Mucosa of stomach (tissue), 1 donor: ENCODE measurements around the gene SH3BP4.

Experiments
- H3K27me3 ChIP-seq: one replicate; pipeline ENCODE4 v1.7.0; 2013; ENCODE audit warnings: mild to moderate bottlenecking, low read length; ENCODE audit not compliant: control insufficient read depth, insufficient read depth
- H3K36me3 ChIP-seq: one replicate; pipeline ENCODE4 v1.7.0; 2013; ENCODE audit warnings: low read length; ENCODE audit not compliant: control insufficient read depth, insufficient read depth
- H3K4me1 ChIP-seq: one replicate; pipeline ENCODE4 v1.7.0; 2013; ENCODE audit warnings: mild to moderate bottlenecking, low read length; ENCODE audit not compliant: control insufficient read depth, insufficient read depth
- H3K4me3 ChIP-seq: one replicate; pipeline ENCODE4 v1.7.0; 2013; ENCODE audit warnings: low read length
- H3K9ac ChIP-seq: one replicate; pipeline ENCODE4 v1.7.0; 2013; ENCODE audit warnings: mild to moderate bottlenecking, low read length, moderate library complexity
- H3K9me3 ChIP-seq: one replicate; pipeline ENCODE4 v1.7.0; 2013; ENCODE audit warnings: mild to moderate bottlenecking, low read length, moderate library complexity; ENCODE audit not compliant: control insufficient read depth
- donor health status: Pancreatic carcinoma.

SH3BP4 gene

DNA sequence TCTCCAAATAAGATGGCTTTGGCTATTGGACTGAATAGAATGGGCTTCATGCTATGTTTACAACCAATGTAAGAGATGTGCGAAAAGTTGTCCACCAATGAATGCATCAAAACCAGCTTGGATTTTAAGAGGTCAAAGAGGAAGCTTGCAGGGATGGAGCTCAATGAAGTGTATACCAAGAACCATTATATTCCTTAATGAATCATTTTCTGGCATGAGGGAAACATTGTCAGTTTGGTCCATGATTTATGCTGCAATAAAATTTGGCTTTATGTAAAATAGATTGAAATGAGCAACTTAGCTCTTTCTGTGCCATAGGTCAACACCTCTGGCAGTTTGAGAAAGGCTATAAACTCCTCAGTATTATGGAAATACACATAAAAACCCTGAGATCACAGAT, 107.3 kb downstream of the SH3BP4 start:
- no peaks in the 10 kb centered on the region for H3K4me1 ChIP-seq
- no peaks in the 10 kb centered on the region for H3K27me3 ChIP-seq
- no peaks in the 10 kb centered on the region for H3K9me3 ChIP-seq
- H3K36me3 ChIP-seq: no peaks in the 10 kb centered on the region
- no peak overlapping the region for H3K9ac ChIP-seq
- H3K4me3 ChIP-seq: no peak overlapping the region

DNA sequence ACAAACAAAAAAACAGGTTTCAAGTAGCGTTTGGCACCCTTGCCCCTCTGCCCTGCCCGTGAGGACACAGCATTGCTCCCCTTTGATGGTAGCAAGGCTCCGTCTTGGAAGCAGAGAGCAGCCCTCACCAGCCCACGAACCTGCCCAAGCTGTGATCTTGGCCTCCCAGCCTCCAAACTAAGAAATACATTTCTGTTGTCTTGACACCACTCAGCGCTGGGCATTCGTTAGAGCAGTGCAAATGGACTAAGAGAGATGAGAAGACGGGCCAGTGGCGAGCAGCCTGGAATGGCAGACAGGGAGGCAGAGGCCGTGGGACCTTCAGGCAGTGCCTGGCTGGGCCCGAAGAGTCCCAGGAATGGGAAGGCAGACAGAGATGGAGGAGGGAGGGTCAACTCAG, 109.8 kb downstream of the SH3BP4 start:
- no peaks in the 10 kb centered on the region for H3K9me3 ChIP-seq
- H3K4me1 ChIP-seq: no peaks in the 10 kb centered on the region
- H3K9ac ChIP-seq: no peak overlapping the region
- H3K4me3 ChIP-seq: no peak overlapping the region
- no peaks in the 10 kb centered on the region for H3K27me3 ChIP-seq
- no peaks in the 10 kb centered on the region for H3K36me3 ChIP-seq

DNA sequence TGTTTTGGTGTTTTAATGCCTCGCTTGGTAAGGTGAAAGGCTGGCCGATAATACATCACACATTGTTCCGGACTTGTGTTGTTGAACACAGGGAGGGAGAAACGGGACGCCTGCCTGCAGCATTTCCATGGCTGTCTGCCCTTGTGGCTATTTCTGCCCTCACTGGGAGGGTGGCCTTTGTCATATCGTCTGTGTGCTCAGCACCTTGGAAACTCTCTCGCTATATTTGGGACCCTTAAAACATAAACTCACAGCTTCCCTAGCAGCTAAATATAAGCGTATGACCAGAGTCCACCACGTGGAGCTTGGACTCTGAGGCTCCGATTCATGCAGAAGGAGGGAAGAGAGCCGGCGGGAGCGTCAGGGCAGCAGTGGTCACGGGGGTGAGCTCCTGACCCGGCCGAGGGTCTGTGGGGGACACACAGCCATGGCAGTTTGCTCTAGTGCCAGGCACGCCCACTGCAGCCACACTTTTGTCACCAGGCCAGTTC, 111.7 kb downstream of the SH3BP4 start:
- Histone ChIP-seq H3K9me3 (no peaks in the 10 kb centered on the region), H3K4me1 (no peaks in the 10 kb centered on the region), H3K36me3 (no peaks in the 10 kb centered on the region), H3K4me3 (no peak overlapping the region), H3K9ac (no peak overlapping the region), H3K27me3 (no peaks in the 10 kb centered on the region)

DNA sequence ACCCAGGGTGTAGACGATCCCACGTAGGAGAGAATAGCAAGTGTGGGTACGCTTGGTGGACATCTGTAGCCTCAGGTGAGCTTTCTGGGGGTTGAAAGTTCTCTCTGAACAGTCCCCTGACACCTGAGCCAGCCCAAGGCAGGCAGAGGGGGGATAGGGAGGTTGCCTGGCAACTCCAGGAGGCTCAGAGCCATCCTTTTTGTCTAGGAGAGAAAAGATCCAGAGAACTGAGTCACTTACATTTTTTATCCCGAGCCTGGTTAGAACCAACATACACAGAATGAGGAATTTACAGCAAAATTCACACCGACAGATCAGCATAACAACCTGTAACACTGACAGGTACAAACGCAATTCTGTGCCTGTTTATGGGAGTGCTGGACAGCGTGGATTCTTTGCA, 113.2 kb downstream of the SH3BP4 start:
- H3K9ac ChIP-seq: no peak overlapping the region
- no peaks in the 10 kb centered on the region for H3K4me1 ChIP-seq
- H3K9me3 ChIP-seq: no peaks in the 10 kb centered on the region
- H3K4me3 ChIP-seq: no peak overlapping the region
- no peaks in the 10 kb centered on the region for H3K36me3 ChIP-seq
- H3K27me3 ChIP-seq: no peaks in the 10 kb centered on the region

DNA sequence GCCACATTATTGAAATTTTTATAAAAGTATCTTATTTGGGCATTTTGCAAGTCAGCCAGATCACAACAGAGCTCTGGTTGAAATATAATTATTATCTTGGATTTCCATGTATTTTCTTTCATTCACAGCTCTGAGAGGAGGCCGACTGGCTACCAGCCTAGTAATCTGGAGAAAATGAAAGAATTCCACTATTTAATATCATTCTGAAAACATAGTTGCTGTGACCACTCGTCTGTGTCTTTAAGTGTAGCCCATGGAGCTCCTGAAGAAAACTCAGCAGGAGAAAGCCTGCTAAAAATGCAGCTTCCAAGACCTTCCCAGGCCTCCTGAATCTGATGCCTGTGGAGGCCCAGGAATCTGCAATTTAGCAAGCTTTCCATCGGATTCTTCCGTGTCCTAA, 114.7 kb downstream of the SH3BP4 start:
- Histone ChIP-seq H3K27me3 (no peaks in the 10 kb centered on the region), H3K9me3 (no peaks in the 10 kb centered on the region), H3K9ac (no peak overlapping the region)

DNA sequence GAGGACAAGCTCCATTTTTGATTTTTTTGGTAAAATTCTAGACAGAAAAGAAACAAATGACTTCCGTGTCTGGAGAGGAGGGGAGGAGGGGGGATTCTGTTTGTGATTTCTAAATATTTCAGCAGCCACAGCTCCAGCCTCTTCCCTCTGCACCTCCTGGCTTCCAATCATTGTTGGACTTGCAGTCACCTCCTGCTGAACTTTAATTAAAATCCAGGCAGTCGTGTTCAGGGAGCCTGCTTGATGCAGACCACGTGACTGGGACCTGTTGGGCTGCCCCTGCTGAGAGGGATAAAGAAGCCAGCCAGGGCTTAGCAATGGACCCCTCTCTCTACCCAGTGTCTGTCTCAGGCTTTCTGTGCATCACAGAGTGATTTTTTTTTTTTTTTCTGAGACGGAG, 115.1 kb downstream of the SH3BP4 start:
- H3K9me3 ChIP-seq: no peaks in the 10 kb centered on the region

More for the DNA sequence above, 114.7 kb downstream of the SH3BP4 start:
- Histone ChIP-seq H3K4me1 (no peaks in the 10 kb centered on the region), H3K36me3 (no peaks in the 10 kb centered on the region), H3K4me3 (no peak overlapping the region)

DNA sequence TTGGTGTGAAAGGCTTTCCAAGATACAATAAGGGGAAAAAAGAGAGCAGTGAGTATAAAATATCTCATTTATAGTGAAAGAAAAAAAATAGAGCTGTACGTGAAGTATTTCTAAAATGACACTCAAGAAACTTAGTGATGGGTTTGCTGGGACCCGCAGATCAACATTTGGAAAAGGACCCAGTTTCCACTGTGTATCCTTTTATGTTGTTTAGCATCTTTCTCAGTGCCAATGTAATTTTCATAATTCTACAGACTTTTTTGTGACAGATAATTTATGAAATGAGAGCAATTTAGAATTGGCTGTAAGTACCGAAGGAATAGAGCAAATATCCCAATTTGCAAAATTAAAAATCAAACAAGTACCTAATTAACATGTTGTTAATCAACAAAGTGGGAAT, 116.9 kb downstream of the SH3BP4 start:
- H3K4me1 ChIP-seq: no peaks in the 10 kb centered on the region
- no peaks in the 10 kb centered on the region for H3K27me3 ChIP-seq
- H3K9ac ChIP-seq: no peak overlapping the region
- H3K9me3 ChIP-seq: no peaks in the 10 kb centered on the region
- no peak overlapping the region for H3K4me3 ChIP-seq
- H3K36me3 ChIP-seq: no peaks in the 10 kb centered on the region

More for the DNA sequence above, 115.1 kb downstream of the SH3BP4 start:
- H3K4me3 ChIP-seq: no peak overlapping the region
- H3K36me3 ChIP-seq: no peaks in the 10 kb centered on the region
- H3K4me1 ChIP-seq: no peaks in the 10 kb centered on the region
- H3K27me3 ChIP-seq: no peaks in the 10 kb centered on the region
- H3K9ac ChIP-seq: no peak overlapping the region

DNA sequence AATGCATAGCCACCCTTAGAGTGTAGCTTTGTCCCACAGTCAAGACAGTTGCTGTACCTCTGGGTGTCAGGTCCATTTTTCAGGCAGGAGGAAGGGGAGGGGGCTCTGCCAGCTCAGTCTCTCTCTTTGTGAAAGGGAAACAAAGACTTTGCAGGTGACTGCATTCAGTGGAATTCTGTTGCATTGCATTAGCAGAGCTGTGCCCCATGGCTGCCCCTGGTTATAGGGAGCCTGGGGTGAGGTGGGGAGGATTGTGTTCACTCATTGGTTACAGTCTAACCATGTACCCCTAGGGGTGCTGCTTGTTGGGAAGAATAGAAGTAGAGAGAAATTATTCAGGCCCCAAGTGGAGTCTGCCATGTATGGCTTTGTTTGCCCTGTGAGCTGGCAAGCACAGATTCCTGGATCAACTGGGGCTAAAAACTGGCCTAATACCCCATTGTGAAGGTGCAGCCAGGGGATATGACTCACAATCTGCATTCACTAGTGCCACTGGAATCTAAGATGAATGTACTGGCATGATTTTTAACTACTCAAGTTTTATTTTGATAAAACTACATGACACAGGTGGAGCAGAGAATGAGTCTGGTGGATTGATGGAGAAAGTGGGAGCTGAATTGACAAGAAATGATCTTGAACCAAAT, 118.4 kb downstream of the SH3BP4 start:
- Histone ChIP-seq H3K9me3 (no peaks in the 10 kb centered on the region), H3K36me3 (no peaks in the 10 kb centered on the region), H3K27me3 (no peaks in the 10 kb centered on the region), H3K4me3 (no peak overlapping the region), H3K9ac (no peak overlapping the region), H3K4me1 (no peaks in the 10 kb centered on the region)

DNA sequence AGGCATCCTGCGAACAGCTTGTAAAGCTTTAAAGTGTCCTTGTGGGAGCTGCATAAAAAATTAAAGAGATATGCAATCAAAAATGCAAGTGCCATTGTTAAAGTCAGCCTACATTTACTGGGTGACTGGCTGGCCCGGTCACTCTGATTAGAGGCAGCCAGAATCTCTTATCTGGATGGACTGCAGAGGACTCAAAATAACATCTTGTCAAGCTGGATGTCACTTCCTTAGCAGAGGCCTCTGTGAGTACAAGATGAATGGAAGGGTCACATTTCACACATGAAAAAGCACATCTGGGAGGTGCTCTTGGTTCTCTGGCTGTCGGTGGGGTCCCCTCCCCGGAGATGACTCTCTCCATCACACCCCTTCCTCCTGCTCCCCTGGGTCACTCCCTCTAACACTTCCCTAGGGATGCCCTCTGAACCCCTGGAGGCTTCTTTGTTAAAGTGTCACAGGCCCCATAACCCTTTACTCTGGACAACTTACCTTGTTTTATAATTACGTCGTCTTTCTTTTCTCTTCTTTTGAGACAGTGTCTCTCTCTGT, 122.1 kb downstream of the SH3BP4 start:
- Histone ChIP-seq H3K36me3 (no peaks in the 10 kb centered on the region), H3K4me1 (no peaks in the 10 kb centered on the region), H3K9me3 (no peaks in the 10 kb centered on the region), H3K27me3 (no peaks in the 10 kb centered on the region), H3K9ac (no peak overlapping the region), H3K4me3 (no peak overlapping the region)

DNA sequence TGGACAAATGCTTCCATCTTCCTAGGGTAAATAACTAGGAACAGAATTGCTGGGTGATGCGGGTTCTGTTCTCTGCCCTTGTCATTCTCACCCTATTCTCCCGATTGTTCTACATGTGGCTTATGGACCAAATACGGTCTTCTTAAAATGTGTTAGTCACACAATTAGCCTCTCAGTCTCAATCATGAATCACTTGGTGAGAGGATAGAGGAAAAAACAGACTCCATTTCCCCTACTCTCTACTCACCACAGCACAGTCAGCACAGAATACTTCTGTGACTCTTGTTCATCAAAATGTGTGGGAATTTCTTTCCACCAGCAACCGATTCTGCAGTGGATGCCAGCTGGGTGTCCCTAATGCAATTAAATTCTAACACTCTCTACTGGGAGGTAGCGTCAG, 125.2 kb downstream of the SH3BP4 start:
- no peaks in the 10 kb centered on the region for H3K27me3 ChIP-seq
- H3K4me3 ChIP-seq: no peak overlapping the region
- no peak overlapping the region for H3K9ac ChIP-seq
- no peaks in the 10 kb centered on the region for H3K36me3 ChIP-seq
- H3K4me1 ChIP-seq: no peaks in the 10 kb centered on the region
- H3K9me3 ChIP-seq: no peaks in the 10 kb centered on the region

DNA sequence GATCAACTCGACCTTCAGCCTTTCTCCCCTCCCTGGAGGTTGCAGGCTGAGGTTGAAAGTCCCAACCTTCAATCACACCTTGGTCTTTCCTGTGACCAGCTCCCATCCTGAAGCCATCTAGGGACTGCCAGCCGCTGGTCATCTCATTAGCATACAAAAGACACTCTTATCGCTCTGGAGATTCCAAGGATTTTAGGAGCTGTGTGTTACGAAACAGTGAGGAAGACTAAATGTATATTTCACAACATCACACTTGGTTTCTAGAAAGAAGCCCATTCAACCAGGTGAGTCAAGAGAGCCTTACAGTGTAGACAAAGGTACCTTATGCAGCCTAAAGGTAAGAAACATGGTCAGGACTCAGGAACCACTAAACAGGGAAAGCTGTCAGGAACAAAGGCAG, 126.4 kb downstream of the SH3BP4 start:
- H3K4me1 ChIP-seq: no peaks in the 10 kb centered on the region
- H3K36me3 ChIP-seq: no peaks in the 10 kb centered on the region
- H3K4me3 ChIP-seq: no peak overlapping the region
- no peaks in the 10 kb centered on the region for H3K27me3 ChIP-seq
- no peak overlapping the region for H3K9ac ChIP-seq
- H3K9me3 ChIP-seq: no peaks in the 10 kb centered on the region

DNA sequence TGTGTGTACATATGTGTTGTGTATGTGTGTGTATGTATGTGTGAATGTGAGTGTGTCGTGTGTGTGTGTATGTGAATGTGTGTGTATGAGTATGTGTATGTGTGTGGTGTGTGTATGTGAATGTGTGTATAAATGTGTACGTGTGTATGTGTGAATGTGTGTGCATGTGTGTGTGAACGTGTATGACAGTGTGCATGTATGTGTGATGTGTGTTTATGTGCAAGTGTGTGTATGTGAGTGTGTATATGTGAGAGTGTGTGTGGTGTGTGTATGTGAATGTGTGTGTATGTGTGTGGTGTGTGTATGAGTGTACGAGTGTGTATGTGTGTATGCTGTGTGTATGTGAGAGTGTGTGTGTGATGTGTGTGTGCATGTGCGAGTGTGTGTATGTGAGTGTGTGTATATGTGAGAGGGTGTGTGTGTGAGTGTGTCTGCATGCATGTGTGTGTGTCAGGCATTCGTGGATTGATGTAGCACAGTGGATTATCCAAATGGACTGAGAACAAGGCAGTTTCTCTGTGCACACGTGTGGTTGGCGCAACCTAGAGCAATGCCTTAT, 127.2 kb downstream of the SH3BP4 start:
- H3K4me3 ChIP-seq: no peak overlapping the region
- H3K9me3 ChIP-seq: no peaks in the 10 kb centered on the region
- no peak overlapping the region for H3K9ac ChIP-seq
- no peaks in the 10 kb centered on the region for H3K36me3 ChIP-seq
- H3K4me1 ChIP-seq: no peaks in the 10 kb centered on the region
- no peaks in the 10 kb centered on the region for H3K27me3 ChIP-seq
